Rectal smooth muscle tissue (tissue), 1 donor: ENCODE results near the gene AGAP1.

Source experiments
- H3K27ac ChIP-seq: one replicate; pipeline ENCODE4 v1.7.0; 2013; ENCODE audit warnings: low read depth, low read length, inconsistent platforms
- H3K27me3 ChIP-seq: one replicate; pipeline ENCODE4 v1.7.0; 2013; ENCODE audit warnings: low read length; ENCODE audit not compliant: control insufficient read depth, insufficient read depth
- H3K36me3 ChIP-seq: one replicate; pipeline ENCODE4 v1.7.0; 2013; ENCODE audit warnings: low read length; ENCODE audit not compliant: control insufficient read depth, insufficient read depth
- H3K4me1 ChIP-seq: one replicate; pipeline ENCODE4 v1.7.0; 2013; ENCODE audit warnings: low read length; ENCODE audit not compliant: control insufficient read depth, insufficient read depth
- H3K4me3 ChIP-seq: one replicate; pipeline ENCODE4 v1.7.0; 2013; ENCODE audit warnings: low read length
- H3K9ac ChIP-seq: one replicate; pipeline ENCODE4 v1.7.0; 2013; ENCODE audit warnings: low read length

AGAP1 gene

GRCh38 chr2:235505181-235505741 lies 11.4 kb downstream of the AGAP1 start:
- no peaks in the 10 kb centered on the region for H3K27me3 ChIP-seq
- no peak overlapping the region for H3K27ac ChIP-seq
- no peak overlapping the region for H3K4me3 ChIP-seq
- H3K4me1 ChIP-seq, result peaks cover 2% of the 10 kb centered on the region
- H3K9ac ChIP-seq, result no peak overlapping the region
- no peaks in the 10 kb centered on the region for H3K36me3 ChIP-seq

DNA sequence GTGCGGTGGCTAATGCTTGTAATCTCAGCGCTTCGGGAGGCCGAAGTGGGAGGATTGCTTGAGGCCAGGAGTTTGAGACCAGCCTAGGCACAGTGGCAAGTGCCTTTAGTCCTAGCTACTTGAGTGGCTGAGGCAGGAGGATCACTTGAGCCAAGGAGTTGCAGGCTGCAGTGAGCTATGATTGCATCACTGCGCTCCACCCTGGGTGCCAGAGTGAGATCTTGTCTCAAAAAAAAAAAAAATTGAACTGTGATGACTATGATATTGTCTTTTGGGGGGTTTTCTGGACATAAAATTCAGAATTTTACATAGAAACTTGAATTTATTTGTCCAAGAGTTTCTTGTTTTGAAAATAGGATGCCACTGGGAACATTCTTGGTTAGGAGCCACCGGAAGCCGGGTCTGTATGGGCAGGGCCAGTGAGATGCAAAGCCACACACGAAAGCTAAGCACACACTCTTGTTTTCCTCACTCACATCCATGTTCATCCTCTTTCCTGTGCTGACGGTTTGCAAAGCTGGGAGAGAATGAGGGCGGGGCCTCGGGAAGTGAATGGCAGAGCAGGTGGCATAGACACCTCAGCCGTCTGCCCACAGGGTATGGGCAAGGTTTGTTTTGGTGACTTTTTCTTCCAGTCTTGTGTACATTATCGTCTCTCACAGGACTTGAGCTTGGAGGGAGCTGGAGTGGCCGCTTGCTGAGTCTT lies 12.6 kb downstream of the AGAP1 start:
- H3K36me3 ChIP-seq, result no peaks in the 10 kb centered on the region
- no peak overlapping the region for H3K27ac ChIP-seq
- no peak overlapping the region for H3K9ac ChIP-seq
- no peaks in the 10 kb centered on the region for H3K4me1 ChIP-seq
- H3K4me3 ChIP-seq, result no peak overlapping the region
- no peaks in the 10 kb centered on the region for H3K27me3 ChIP-seq

GRCh38 chr2:235506997-235507615 lies 13.3 kb downstream of the AGAP1 start:
- Histone ChIP-seq H3K36me3 (no peaks in the 10 kb centered on the region), H3K9ac (no peak overlapping the region), H3K4me3 (no peak overlapping the region), H3K27ac (no peak overlapping the region), H3K27me3 (no peaks in the 10 kb centered on the region), H3K4me1 (no peaks in the 10 kb centered on the region)

- Histone ChIP-seq H3K4me1 (no peaks in the 10 kb centered on the region), H3K27ac (no peak overlapping the region), H3K36me3 (no peaks in the 10 kb centered on the region), H3K4me3 (no peak overlapping the region), H3K27me3 (no peaks in the 10 kb centered on the region), H3K9ac (no peak overlapping the region)
These were observed 14.1 kb downstream of the AGAP1 start for GRCh38 chr2:235507928-235508327.

DNA sequence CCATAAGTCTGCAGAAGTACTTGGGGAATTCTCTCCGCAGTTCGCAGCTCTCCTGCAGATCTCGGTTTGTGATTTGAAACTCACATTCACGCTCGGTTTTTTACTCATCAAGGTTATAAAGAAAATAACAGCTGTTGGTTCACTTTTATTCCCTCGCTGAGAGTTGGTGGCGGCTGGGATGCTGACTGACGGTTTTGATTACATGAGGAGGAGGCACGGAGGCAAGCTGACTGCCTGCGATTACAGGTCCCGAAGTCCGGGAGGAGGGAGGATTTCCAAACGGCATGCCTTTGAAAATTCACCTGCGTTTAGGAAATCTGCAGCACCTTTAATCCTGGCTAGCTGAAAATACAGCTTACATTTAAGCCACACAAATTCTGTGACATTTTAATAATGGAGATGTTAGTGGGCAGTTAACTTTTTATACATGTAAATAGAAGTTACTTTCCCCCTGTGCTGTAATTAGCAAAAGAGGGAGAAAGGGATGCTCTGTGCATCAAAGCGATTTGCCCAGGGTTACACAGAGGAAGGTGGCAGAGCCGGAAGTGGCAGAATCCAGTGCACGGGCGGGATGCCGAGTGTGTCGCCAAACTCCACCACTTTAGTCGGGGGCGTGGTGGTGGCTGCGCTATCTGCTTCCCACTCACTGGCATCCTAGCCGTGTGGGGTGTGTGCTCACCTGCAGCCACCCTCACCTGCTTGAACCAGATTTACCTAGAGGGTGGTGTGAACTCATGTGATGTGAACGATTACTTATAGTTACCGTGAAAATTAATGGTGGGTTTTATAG lies 14.7 kb downstream of the AGAP1 start:
- Histone ChIP-seq H3K27me3 (no peaks in the 10 kb centered on the region), H3K4me3 (no peak overlapping the region), H3K36me3 (no peaks in the 10 kb centered on the region), H3K27ac (no peak overlapping the region), H3K4me1 (no peaks in the 10 kb centered on the region), H3K9ac (no peak overlapping the region)

DNA sequence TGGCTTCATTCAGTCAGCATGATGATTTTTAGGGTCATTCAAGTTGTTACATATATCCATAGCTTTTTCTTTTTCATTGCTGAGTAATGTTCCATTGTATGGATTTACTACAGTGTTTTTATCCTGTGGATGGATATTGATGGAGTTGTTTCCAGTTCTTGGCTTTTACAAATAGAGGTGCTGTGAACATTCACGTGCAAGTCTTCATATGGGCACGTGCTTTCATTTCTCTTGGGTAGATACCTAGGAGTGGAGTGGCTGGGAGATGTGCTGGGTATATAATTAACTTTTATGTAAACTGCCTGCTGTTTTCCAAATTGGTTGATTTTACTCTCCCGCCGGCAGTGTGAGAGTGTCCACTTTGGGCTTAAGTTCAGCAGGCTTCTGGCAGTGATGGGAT lies 16.5 kb downstream of the AGAP1 start:
- H3K4me1 ChIP-seq, result no peaks in the 10 kb centered on the region

DNA sequence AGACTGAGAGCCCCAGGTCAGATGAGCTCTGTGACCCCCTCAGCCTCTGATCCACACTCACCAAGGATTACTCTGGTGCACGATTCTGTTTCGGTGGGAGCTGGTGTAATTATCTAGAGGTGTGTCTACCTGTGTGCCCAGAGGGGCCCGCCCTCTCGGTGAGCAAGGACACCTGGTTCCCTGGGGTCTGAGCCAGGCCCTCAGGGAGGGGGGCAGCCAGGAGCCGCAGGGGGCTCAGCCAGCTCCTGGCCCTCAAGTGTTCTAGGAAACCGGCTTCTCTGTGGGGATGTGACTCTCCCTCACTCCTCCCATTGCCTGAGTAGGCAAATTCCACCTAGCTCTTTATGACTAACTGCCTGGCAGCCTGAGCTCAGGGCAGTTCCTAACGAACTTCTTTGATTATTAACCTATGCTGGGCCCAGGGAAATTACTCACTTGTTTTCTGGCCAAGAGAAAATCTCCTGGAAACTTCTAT lies 17.4 kb downstream of the AGAP1 start:
- no peaks in the 10 kb centered on the region for H3K36me3 ChIP-seq
- H3K27ac ChIP-seq, result no peak overlapping the region
- no peak overlapping the region for H3K9ac ChIP-seq
- no peaks in the 10 kb centered on the region for H3K27me3 ChIP-seq
- H3K4me3 ChIP-seq, result no peak overlapping the region
- H3K4me1 ChIP-seq, result no peaks in the 10 kb centered on the region

More for the DNA sequence above, 16.5 kb downstream of the AGAP1 start:
- Histone ChIP-seq H3K36me3 (no peaks in the 10 kb centered on the region), H3K9ac (no peak overlapping the region), H3K27me3 (no peaks in the 10 kb centered on the region), H3K4me3 (no peak overlapping the region), H3K27ac (no peak overlapping the region)

- Histone ChIP-seq H3K4me3 (no peak overlapping the region), H3K9ac (no peak overlapping the region), H3K4me1 (no peaks in the 10 kb centered on the region), H3K27me3 (no peaks in the 10 kb centered on the region), H3K27ac (no peak overlapping the region), H3K36me3 (peaks cover 4% of the 10 kb centered on the region)
These were observed 18.2 kb downstream of the AGAP1 start for GRCh38 chr2:235511751-235512698.

GRCh38 chr2:235512699-235513053 lies 18.8 kb downstream of the AGAP1 start:
- H3K4me3 ChIP-seq, result no peak overlapping the region
- H3K36me3 ChIP-seq, result peaks cover 4% of the 10 kb centered on the region
- no peaks in the 10 kb centered on the region for H3K27me3 ChIP-seq
- no peak overlapping the region for H3K9ac ChIP-seq
- H3K27ac ChIP-seq, result no peak overlapping the region
- H3K4me1 ChIP-seq, result no peaks in the 10 kb centered on the region

GRCh38 chr2:235513984-235514626 lies 20.3 kb downstream of the AGAP1 start:
- H3K27me3 ChIP-seq, result no peaks in the 10 kb centered on the region
- H3K4me3 ChIP-seq, result no peak overlapping the region
- peaks cover 4% of the 10 kb centered on the region for H3K36me3 ChIP-seq
- no peak overlapping the region for H3K27ac ChIP-seq
- no peak overlapping the region for H3K9ac ChIP-seq
- H3K4me1 ChIP-seq, result no peaks in the 10 kb centered on the region

DNA sequence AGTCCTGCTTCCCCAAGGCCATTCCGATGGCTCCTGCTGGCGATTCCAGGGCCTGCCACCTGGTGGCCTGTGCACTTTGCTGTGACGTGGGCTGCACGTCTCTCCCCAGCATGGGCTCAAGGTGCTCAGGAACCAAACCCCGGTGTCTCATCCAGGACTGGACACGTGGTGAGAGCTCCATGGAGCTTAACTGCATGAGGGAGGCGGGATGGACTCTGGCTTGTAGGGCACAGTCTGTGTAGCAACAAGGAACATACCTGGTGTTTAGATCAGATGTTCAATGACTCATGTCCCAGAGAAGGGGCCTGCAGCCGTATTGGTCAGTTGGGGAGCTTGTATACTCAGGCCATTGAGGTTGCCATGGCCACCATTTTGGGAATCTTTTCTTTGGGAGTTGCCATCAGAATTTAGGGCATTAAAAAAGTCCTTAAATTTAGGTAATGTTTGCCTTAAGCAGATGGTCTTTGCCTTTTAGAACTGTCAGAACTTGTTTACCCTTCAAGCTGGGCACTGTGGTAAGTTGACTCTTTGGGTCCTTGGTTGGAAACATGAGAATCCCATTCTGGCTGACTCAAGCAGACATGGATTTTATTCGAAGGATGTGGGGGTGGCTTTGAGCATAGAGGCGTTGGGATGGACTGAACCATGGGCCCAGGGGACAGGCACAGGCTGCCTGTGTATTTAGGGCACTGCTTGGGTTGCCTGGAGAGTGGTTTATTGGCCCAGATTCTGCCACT lies 21.0 kb downstream of the AGAP1 start:
- Histone ChIP-seq H3K36me3 (peaks cover 4% of the 10 kb centered on the region), H3K27me3 (no peaks in the 10 kb centered on the region), H3K9ac (no peak overlapping the region), H3K27ac (no peak overlapping the region), H3K4me3 (no peak overlapping the region), H3K4me1 (no peaks in the 10 kb centered on the region)
